HG03565 (cell line): ENCODE measurements around the gene PBX4.

Source experiments
- ATAC-seq: cut with Tn5 transposase; IDR thresholded peaks from one replicate; pipeline ENCODE4 v1.9.1; 2021; ENCODE audit warnings: mild to moderate bottlenecking, moderate library complexity; ENCODE audit not compliant: unreplicated experiment

PBX4 gene

GRCh38 chr19:19527674-19528625 is 90.5 kb downstream of the PBX4 start:
- ATAC-seq: no peak

GRCh38 chr19:19527371-19527656 is 91.2 kb downstream of the PBX4 start:
- ATAC-seq: no peak

- ATAC-seq: no peak
These were observed 91.7 kb downstream of the PBX4 start for GRCh38 chr19:19526581-19527370.

GRCh38 chr19:19525611-19526380 is 92.7 kb downstream of the PBX4 start:
- ATAC-seq: no peak

- no peak for ATAC-seq
These were observed 94.4 kb downstream of the PBX4 start for GRCh38 chr19:19524053-19524452.

GRCh38 chr19:19523177-19523576 is 95.3 kb downstream of the PBX4 start:
- no peak for ATAC-seq

- ATAC-seq: no peak
These were observed 97.5 kb downstream of the PBX4 start for GRCh38 chr19:19520989-19521388.

- no peak for ATAC-seq
These were observed 101.3 kb downstream of the PBX4 start for GRCh38 chr19:19517235-19517619.

GRCh38 chr19:19515642-19516519 is 102.6 kb downstream of the PBX4 start, which contains the start of gene NDUFA13:
Gene NDUFA13 (plus strand): TSS chr19:19516225. CDS start chr19:19516239, 14 bp downstream.
- ATAC-seq: peak; percentile 95

- ATAC-seq: no peak
These were observed 103.4 kb downstream of the PBX4 start, which contains the start of gene TSSK6 for GRCh38 chr19:19514881-19515641. Gene TSSK6 (minus strand): TSS chr19:19515548. CDS start chr19:19515427, 121 bp downstream.

- no peak for ATAC-seq
These were observed 104.3 kb downstream of the PBX4 start for GRCh38 chr19:19514215-19514657.

GRCh38 chr19:19513682-19514081 is 104.8 kb downstream of the PBX4 start:
- no peak for ATAC-seq
